Stomach (tissue), 4 donors: ENCODE results near the gene XPO5.

Source experiments
- CTCF ChIP-seq, 7 experiments: fragments of 450-650 bp in 4 of 7; fragments of 200-600 bp in 3 of 7; sonication (generic) in 3 of 7; IDR thresholded peaks; one replicate each; pipeline ENCODE4 v1.5.1; 2016 to 2019; ENCODE audit warnings: antibody characterized with exemption in 7 of 7, control low read depth in 2 of 7, mild to moderate bottlenecking in 1 of 7
- EP300 ChIP-seq: sonication (generic); formaldehyde crosslinking; IDR thresholded peaks from one replicate; pipeline ENCODE4 v1.6.1; 2017; ENCODE audit warnings: antibody characterized with exemption
- POLR2A ChIP-seq, 4 donors: fragments of 450-650 bp; IDR thresholded peaks; one replicate each; pipeline ENCODE4 v1.6.1; 2016; ENCODE audit warnings: antibody characterized with exemption in 4 of 4, control low read depth in 2 of 4, mild to moderate bottlenecking in 1 of 4, moderate library complexity in 1 of 4
- POLR2AphosphoS5 ChIP-seq, 3 donors: sonication (generic); formaldehyde crosslinking; IDR thresholded peaks; one replicate each; pipeline ENCODE4 v1.6.1; 2016; ENCODE audit warnings: antibody characterized with exemption in 3 of 3

- no peak for TF ChIP-seq CTCF (IDR thresholded peaks at IDR 0.05)
- no peak for TF ChIP-seq POLR2A (IDR thresholded peaks at IDR 0.05)
- no peak for TF ChIP-seq POLR2AphosphoS5 (IDR thresholded peaks at IDR 0.05)
- no peak for TF ChIP-seq EP300
Measured at GRCh38 chr6:43588194-43588593, 12.4 kb upstream of the XPO5 start.
